KOPT-K1 (cell line): ENCODE data around the gene ZNF600.
"Not testable (repeated sequence)": the region's sequence is repeated elsewhere in the genome, so short reads cannot be mapped to it uniquely, and the experiment has no call there.

Experiments
- H3K27ac ChIP-seq: fragments of 200-600 bp; sonication (generic); 2 replicates; pipeline ENCODE4 v1.5.1; 2016; ENCODE audit warnings: antibody characterized with exemption, mild to moderate bottlenecking, low read depth, low read length; ENCODE audit not compliant: poor library complexity, severe bottlenecking
- H3K36me3 ChIP-seq: fragments of 200-600 bp; sonication (generic); 2 replicates; pipeline ENCODE4 v1.5.1; 2017; ENCODE audit warnings: antibody characterized with exemption, mild to moderate bottlenecking, low read length, moderate library complexity; ENCODE audit not compliant: insufficient read depth
- H3K9me3 ChIP-seq: fragments of 200-600 bp; sonication (generic); 2 replicates; pipeline ENCODE4 v1.5.1; 2017; ENCODE audit warnings: antibody characterized with exemption, low read length, mild to moderate bottlenecking; ENCODE audit not compliant: insufficient read depth, poor library complexity, severe bottlenecking

Gene ZNF600

DNA sequence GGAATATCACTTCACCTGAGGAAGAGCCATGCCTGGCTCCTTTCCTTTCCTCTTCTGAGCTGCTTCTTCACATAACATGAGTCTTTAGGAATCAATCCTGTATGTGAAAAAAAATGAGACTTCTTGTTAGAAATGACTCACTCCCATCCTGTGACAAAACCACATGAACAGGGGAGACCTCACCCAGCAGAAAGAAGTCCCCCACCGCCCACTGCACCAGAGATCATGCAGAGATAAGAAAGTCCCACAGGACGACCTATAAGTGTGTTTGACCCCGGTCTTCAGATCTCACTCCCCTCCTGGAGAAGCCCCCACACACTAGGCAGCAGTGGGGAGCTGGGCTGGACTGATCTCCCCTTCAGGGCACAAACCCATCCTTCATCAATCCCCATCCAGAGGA lies 7.8 kb downstream of the ZNF600 start:
- H3K9me3 ChIP-seq, result no peaks in the 10 kb centered on the region
- H3K36me3 ChIP-seq, result no peaks in the 10 kb centered on the region
- no peak overlapping the region for H3K27ac ChIP-seq

- H3K27ac ChIP-seq, H3K36me3 ChIP-seq, H3K9me3 ChIP-seq: not testable (repeated sequence)
Measured at GRCh38 chr19:52756447-52756846, 30.1 kb downstream of the ZNF600 start.

DNA sequence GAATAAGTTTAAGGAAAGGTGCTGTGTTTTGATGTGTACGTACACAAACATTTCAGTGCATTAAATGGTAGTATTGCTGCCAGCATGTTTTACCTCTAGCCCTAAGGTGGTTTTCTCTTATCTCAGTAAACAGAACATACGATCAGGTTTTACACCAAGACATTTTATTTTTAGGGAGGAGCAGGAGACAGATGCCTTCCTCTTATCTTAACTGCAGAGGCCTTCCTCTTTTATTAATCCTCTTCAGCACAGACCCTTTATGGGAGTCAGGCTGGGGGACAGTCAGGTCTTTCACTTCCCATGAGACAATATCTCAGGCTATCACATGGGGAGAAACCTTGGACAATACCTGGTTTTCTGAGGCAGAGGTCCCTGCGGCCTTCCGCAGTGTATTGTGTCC lies 36.8 kb downstream of the ZNF600 start:
- no peak overlapping the region for H3K27ac ChIP-seq
- no peaks in the 10 kb centered on the region for H3K9me3 ChIP-seq
- H3K36me3 ChIP-seq, result no peaks in the 10 kb centered on the region

GRCh38 chr19:52748336-52748950 lies 38.1 kb downstream of the ZNF600 start:
- Histone ChIP-seq H3K9me3 (no peaks in the 10 kb centered on the region), H3K27ac (no peak overlapping the region), H3K36me3 (no peaks in the 10 kb centered on the region)

DNA sequence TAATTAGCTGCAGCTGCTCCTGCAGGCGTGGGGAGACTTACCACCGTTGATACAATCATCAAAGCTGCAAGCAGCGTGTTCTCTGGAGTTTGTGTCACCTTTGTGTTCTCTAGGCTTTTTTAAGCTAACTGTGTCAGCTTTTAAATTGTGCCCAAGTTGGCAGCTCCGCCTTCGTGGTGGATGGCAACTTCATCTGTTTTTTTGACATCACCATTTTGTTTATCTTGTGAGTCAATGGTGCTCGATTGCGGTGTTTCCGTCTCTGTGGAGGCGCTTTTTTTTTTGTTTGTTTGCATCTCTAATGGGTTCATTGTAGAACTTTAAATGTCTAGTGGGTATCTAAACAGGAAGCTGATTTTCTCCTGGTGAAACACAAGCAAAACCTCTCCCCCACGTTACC lies 40.7 kb downstream of the ZNF600 start:
- H3K27ac ChIP-seq, H3K9me3 ChIP-seq, H3K36me3 ChIP-seq: not testable (repeated sequence)

DNA sequence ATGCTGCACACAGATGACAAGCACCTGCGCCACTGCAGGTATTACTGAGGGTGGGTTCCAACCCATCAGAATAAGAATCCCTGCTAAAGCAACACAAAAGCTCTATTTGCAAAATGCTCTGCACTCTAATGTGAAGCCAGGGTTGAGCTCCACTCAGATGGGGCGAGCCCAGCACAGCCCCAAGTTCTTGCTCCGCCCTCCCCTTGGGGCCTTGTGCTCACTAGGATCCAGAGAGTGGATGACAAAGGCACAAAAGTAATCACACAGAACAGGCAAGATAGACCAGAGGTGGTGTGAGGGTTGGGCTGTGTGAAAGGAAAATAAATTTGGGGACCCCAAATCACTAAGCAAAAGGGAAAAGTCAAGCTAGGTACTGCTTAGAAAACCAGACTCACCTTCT lies 43.5 kb downstream of the ZNF600 start:
- no peak overlapping the region for H3K27ac ChIP-seq
- H3K9me3 ChIP-seq, result no peaks in the 10 kb centered on the region
- H3K36me3 ChIP-seq, result no peaks in the 10 kb centered on the region

DNA sequence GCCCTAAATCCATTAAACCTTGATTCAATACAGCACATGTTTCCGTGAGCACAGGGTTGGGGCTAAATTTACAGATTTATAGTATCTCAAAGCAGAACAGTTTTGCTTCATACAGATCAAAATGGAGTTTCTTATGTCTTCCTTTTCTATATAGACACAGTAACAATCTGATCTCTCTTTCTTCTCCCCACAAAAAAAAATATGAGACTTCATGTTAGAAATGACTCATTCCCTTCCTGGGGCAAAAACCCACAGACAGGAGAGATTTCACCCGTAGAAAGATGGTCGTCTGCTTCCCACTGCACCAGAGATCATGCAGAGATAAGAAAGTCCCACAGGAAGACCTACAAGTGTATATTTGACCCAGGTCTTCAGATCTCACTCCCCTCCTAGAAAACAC lies 44.1 kb downstream of the ZNF600 start:
- H3K27ac ChIP-seq, result no peak overlapping the region
- H3K36me3 ChIP-seq, result no peaks in the 10 kb centered on the region
- H3K9me3 ChIP-seq, result no peaks in the 10 kb centered on the region

- no peaks in the 10 kb centered on the region for H3K36me3 ChIP-seq
- H3K27ac ChIP-seq, result no peak overlapping the region
- no peaks in the 10 kb centered on the region for H3K9me3 ChIP-seq
Measured at GRCh38 chr19:52741951-52742485, 44.6 kb downstream of the ZNF600 start.

GRCh38 chr19:52741371-52741770 lies 45.2 kb downstream of the ZNF600 start:
- not testable (repeated sequence) for H3K27ac ChIP-seq, H3K36me3 ChIP-seq, H3K9me3 ChIP-seq

- Histone ChIP-seq H3K27ac (no peak overlapping the region), H3K36me3 (no peaks in the 10 kb centered on the region), H3K9me3 (no peaks in the 10 kb centered on the region)
Measured at GRCh38 chr19:52739576-52739975, 47.0 kb downstream of the ZNF600 start.

DNA sequence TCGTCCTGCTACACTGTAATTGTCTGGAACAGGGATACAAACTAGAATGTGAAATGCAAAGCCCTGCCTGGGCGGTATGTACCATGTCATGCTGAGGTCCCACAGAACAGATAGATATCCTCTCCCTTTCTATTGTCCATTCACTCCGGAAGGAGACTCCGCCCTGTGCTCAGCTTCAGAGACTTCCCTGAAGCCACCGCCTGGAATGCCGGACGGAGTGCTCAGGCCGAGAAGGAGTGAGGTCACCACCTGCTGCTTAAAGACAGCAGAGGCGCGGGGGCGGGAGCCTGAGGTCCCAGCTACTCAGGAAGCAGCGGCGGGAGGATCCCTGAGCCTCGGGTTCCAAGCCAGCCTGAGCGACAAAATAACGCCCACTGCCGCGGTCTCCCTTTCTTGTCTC lies 50.9 kb downstream of the ZNF600 start:
- Histone ChIP-seq H3K27ac (no peak overlapping the region), H3K36me3 (peaks cover 14% of the 10 kb centered on the region; the same call in 1 of the 2 replicates), H3K9me3 (no peaks in the 10 kb centered on the region)

DNA sequence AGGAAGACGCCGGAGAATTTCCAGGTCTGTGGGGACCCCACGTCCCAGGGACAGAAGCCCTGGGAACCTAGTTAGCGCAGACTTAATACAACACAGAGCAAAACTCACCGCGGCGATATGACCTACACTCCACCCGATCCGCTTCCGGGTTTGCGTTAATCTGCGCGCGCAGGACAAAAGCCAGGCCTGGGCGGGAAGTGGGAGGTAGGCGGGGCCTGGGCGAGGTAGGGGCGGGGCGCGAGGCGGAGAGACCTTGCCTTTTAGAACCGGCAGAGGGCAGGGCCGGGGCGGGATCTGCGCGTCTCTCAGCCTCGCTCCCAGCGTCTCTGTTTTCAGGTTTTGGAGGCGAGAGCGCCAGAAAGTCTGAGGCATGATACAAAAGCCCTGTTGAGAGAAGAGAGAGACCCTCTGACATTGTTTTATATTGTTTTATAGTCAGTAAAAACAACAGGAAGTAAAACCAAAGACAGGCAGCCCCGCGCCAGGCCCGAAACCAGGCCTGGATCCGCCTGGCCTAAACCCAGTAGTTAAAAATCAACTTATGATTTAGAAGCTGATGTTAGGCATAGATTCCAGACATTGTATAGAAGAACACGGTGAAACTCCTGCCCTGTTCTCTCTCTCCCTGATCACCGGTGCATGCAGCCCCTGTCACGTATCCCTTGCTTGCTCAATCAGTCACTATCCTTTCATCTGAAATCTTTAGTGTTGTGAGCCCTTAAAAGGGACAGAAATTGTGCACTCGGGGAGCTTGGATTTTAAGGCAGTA lies 51.5 kb downstream of the ZNF600 start, which contains the start of gene ZNF611:
Gene ZNF611 (minus strand): TSS at position 152 of the 769 bp plus-strand sequence. CDS start 19,150 bp downstream, outside the sequence.
- H3K9me3 ChIP-seq, result no peaks in the 10 kb centered on the region
- peaks cover 17% of the 10 kb centered on the region; the same call in 1 of the 2 replicates for H3K36me3 ChIP-seq
- peak within 1 kb of the TSS; percentile 79 for H3K27ac ChIP-seq

DNA sequence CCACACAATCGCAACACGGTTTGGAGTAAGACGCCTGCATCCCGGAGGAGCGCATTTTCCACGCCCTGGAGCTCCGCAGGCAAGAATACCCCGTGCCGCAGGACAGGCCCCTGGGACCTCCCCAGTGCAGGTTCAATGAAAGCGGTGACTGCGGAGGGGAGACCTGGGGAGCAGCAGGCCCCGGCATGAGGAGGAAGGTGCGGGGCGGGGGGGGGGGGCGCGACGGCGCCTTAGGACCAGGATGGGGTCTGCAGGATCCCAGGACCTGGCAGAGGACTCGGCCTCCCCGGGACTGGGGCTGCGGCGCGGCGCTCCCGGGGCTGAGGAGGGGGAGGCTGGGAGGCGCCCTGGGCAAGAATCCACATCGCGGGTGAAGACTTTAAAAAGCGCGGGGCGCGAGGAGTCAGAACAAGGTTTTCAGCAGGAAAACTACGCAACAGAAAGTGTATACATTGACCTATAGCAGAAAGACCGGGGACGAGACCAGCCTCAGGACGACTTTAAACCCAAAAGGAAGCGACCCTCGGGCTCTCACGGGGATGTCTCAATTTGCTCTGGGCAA lies 52.2 kb downstream of the ZNF600 start:
- H3K9me3 ChIP-seq, result no peaks in the 10 kb centered on the region
- peak overlapping the region; percentile 79 for H3K27ac ChIP-seq
- H3K36me3 ChIP-seq, result peaks cover 17% of the 10 kb centered on the region

DNA sequence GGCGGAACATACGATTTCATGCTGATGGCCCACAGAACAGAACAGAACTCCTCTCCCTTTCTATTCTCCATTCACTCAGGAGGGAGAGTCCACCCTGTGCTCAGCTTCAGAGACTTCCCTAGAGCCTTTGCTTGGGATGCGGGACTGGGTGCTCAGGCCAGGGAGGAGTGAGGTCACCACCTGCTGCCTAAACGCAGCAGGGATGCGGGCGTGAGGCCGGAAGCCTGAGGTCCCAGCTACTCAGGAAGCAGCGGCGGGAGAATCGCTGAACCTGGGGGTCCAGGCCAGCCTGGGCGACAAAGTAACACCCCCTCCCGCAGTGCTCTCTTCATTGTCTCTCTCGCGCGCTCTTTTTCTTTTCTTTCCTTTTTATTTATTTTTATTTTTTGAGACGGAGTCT lies 60.5 kb downstream of the ZNF600 start:
- not testable (repeated sequence) for H3K27ac ChIP-seq
- Histone ChIP-seq H3K36me3 (peaks cover 71% of the 10 kb centered on the region), H3K9me3 (peaks cover 11% of the 10 kb centered on the region)

DNA sequence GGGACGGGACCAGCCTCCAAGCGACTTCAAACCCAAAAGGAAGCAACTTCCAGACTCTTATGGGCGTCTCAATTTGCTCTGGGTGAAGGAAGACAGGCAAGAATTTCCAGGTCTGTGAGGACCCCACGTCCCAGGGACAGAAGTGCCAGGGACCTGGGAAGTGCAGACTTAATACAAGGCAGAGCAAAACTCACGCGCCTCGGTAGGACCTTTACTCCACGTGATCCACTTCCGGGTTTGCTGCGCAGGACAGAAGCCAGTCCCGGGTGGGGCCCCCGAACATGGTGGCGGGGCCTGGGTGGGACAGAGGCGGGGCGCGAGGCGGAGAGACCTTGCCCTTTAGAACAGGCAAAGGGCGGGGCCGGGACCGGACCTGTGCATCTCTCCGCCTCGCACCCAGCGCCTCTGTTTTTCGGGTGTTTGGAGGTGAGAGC lies 61.0 kb downstream of the ZNF600 start:
- Histone ChIP-seq H3K27ac (no peak overlapping the region), H3K36me3 (peaks cover 71% of the 10 kb centered on the region), H3K9me3 (peaks cover 16% of the 10 kb centered on the region)
